Tibial artery (tissue), 4 donors: ENCODE results near the gene FITM1.

Experiments used
- DNase-seq, 2 donors: peaks; one replicate each; pipeline ENCODE4 v3.0.0-alpha.2; 2019
- H3K27ac ChIP-seq, 2 donors: fragments of 200-600 bp; sonication (generic) in 1 of 2; 1 replicate in 1 of 2; 2 replicates in 1 of 2; pipeline ENCODE4 v1.5.1; 2018 to 2019; ENCODE audit warnings: mild to moderate bottlenecking in 1 of 2
- H3K27me3 ChIP-seq, 2 donors: fragments of 200-600 bp; sonication (generic) in 1 of 2; one replicate each; pipeline versions ENCODE4 v1.5.1 to v1.6.0; 2016 to 2019
- H3K36me3 ChIP-seq, 3 donors: fragments of 200-600 bp; sonication (generic) in 2 of 3; one replicate each; pipeline ENCODE4 v1.5.1; 2016 to 2019; ENCODE audit warnings: mild to moderate bottlenecking in 2 of 3
- H3K4me1 ChIP-seq, 4 donors: fragments of 200-600 bp; sonication (generic) in 2 of 4; 1 replicate in 3 of 4; 2 replicates in 1 of 4; pipeline ENCODE4 v1.5.1; 2016 to 2019
- H3K4me3 ChIP-seq, 2 donors: fragments of 200-600 bp; sonication (generic) in 1 of 2; 1 replicate in 1 of 2; 2 replicates in 1 of 2; pipeline ENCODE4 v1.5.1; 2018 to 2019; ENCODE audit warnings: mild to moderate bottlenecking in 2 of 2
- H3K9me3 ChIP-seq, 3 donors: fragments of 200-600 bp; sonication (generic) in 1 of 3; one replicate each; pipeline ENCODE4 v1.5.1; 2016 to 2019
- CTCF ChIP-seq, 2 experiments: fragments of 200-600 bp in 1 of 2; fragments of 450-650 bp in 1 of 2; IDR thresholded peaks; one replicate each; pipeline ENCODE4 v1.5.1; 2017 to 2019; ENCODE audit warnings: antibody characterized with exemption in 2 of 2, mild to moderate bottlenecking in 1 of 2, moderate library complexity in 1 of 2
- intact Hi-C: fragments of 100-400 bp; cut with DNase I; formaldehyde crosslinking; loops from one replicate; pipeline ENCODE4 v1.15.0; 2023; ENCODE audit warnings: low total_unique reads

FITM1 gene

GRCh38 chr14:24177041-24177825, 46.8 kb downstream of the FITM1 start:
- no peak overlapping the region for H3K4me3 ChIP-seq
- DNase-seq: no peak
- no peaks in the 10 kb centered on the region for H3K27me3 ChIP-seq
- H3K4me1 ChIP-seq: peaks cover 0 to under 1% (median 0%) of the 10 kb centered on the region in 4 donors
- H3K27ac ChIP-seq: no peak overlapping the region
- no peak for TF ChIP-seq CTCF (IDR thresholded peaks at IDR 0.05)
- H3K36me3 ChIP-seq: peaks cover 3 to 73% (median 39%) of the 10 kb centered on the region in 3 donors
- intact Hi-C loops: no loop called here
- H3K9me3 ChIP-seq: no peaks in the 10 kb centered on the region

- intact Hi-C loops: no loop called here
- no peak for TF ChIP-seq CTCF (IDR thresholded peaks at IDR 0.05)
These were observed 47.4 kb downstream of the FITM1 start for GRCh38 chr14:24177891-24178290.

GRCh38 chr14:24178399-24179178, 48.1 kb downstream of the FITM1 start:
- H3K9me3 ChIP-seq: no peaks in the 10 kb centered on the region
- H3K27me3 ChIP-seq: no peaks in the 10 kb centered on the region
- DNase-seq: no peak
- H3K4me3 ChIP-seq: no peak overlapping the region
- H3K36me3 ChIP-seq: peaks cover 16 to 75% (median 53%) of the 10 kb centered on the region in 3 donors
- no peak overlapping the region for H3K27ac ChIP-seq
- intact Hi-C loops: no loop called here
- H3K4me1 ChIP-seq: no peaks in the 10 kb centered on the region
- no peak for TF ChIP-seq CTCF (IDR thresholded peaks at IDR 0.05)

More at GRCh38 chr14:24177891-24178290, 47.4 kb downstream of the FITM1 start:
- H3K9me3 ChIP-seq: no peaks in the 10 kb centered on the region
- no peaks in the 10 kb centered on the region for H3K4me1 ChIP-seq
- H3K36me3 ChIP-seq: peaks cover 9 to 74% (median 46%) of the 10 kb centered on the region in 3 donors
- H3K4me3 ChIP-seq: no peak overlapping the region
- no peak overlapping the region for H3K27ac ChIP-seq
- no peak for DNase-seq
- no peaks in the 10 kb centered on the region for H3K27me3 ChIP-seq

- no peaks in the 10 kb centered on the region for H3K4me1 ChIP-seq
- H3K27ac ChIP-seq: no peak overlapping the region
- peaks cover 25 to 83% (median 61%) of the 10 kb centered on the region in 3 donors for H3K36me3 ChIP-seq
- no peaks in the 10 kb centered on the region for H3K9me3 ChIP-seq
- no peak overlapping the region for H3K4me3 ChIP-seq
- H3K27me3 ChIP-seq: no peaks in the 10 kb centered on the region
- no peak for DNase-seq
- intact Hi-C loops: no loop called here
- TF ChIP-seq CTCF (IDR thresholded peaks at IDR 0.05): no peak
These were observed 49.0 kb downstream of the FITM1 start for GRCh38 chr14:24179294-24179960.

- no peaks in the 10 kb centered on the region for H3K27me3 ChIP-seq
- no peak for DNase-seq
These were observed 49.7 kb downstream of the FITM1 start for GRCh38 chr14:24179961-24180796.

More at GRCh38 chr14:24179961-24180796, 49.7 kb downstream of the FITM1 start:
- intact Hi-C loops: no loop called here
- no peak overlapping the region for H3K4me3 ChIP-seq
- no peaks in the 10 kb centered on the region for H3K4me1 ChIP-seq
- H3K27ac ChIP-seq: no peak overlapping the region
- H3K9me3 ChIP-seq: no peaks in the 10 kb centered on the region
- TF ChIP-seq CTCF (IDR thresholded peaks at IDR 0.05): no peak
- peaks cover 32 to 91% (median 68%) of the 10 kb centered on the region in 3 donors for H3K36me3 ChIP-seq
